A673 (cell line): ENCODE measurements around the gene PARVA. TPM values are rescaled to one million over a fixed set of nuclear protein-coding genes. Genes with fewer than 3 reads are reported as not detected.

Experiments
- BruUV-seq: library from RNA; stranded (reverse); fragments of 400-500 nt; replicated peaks from 2 replicates; lab custom pipeline; 2021; lab: Mats Ljungman, UMichigan
- CTCF ChIA-PET: fragments of 300-600 bp; sonication (Branson Sonifier 250); formaldehyde crosslinking; loops from one replicate; lab custom pipeline; 2022; ENCODE audit warnings: antibody characterized with exemption; lab: Charles Lee
- POLR2A ChIA-PET: fragments of 300-600 bp; sonication (Branson Sonifier 250); formaldehyde crosslinking; loops from one replicate; lab custom pipeline; 2022; ENCODE audit warnings: antibody characterized with exemption; ENCODE audit not compliant: low non-redundant PET; lab: Charles Lee
- DNase-seq: peaks from one replicate; pipeline ENCODE4 v3.0.0-alpha.2; 2015; ENCODE audit warnings: low spot score
- H3K27ac ChIP-seq: fragments of 200-600 bp; sonication (generic); 2 replicates; pipeline ENCODE4 v1.5.1; 2016; ENCODE audit warnings: mixed run types, low read depth, mild to moderate bottlenecking, mixed read lengths, antibody characterized with exemption, low read length; ENCODE audit not compliant: poor library complexity, severe bottlenecking
- H3K27me3 ChIP-seq: fragments of 200-600 bp; sonication (generic); replicated peaks from 2 replicates; pipeline ENCODE4 v1.6.1; 2017; ENCODE audit warnings: mixed run types, low read depth, mild to moderate bottlenecking, mixed read lengths, antibody characterized with exemption, low read length; ENCODE audit not compliant: insufficient read depth, poor library complexity
- H3K36me3 ChIP-seq: fragments of 200-600 bp; sonication (generic); 2 replicates; pipeline ENCODE4 v1.6.1; 2016; ENCODE audit warnings: mixed run types, mild to moderate bottlenecking, mixed read lengths, antibody characterized with exemption, low read length; ENCODE audit not compliant: insufficient read depth, poor library complexity, severe bottlenecking
- H3K4me1 ChIP-seq: fragments of 200-600 bp; sonication (generic); 2 replicates; pipeline ENCODE4 v1.6.1; 2017; ENCODE audit warnings: mixed run types, mild to moderate bottlenecking, mixed read lengths, antibody characterized with exemption, low read length; ENCODE audit not compliant: insufficient read depth, poor library complexity, severe bottlenecking
- H3K4me3 ChIP-seq: fragments of 200-600 bp; sonication (generic); 2 replicates; pipeline ENCODE4 v1.5.1; 2016; ENCODE audit warnings: low read depth, mixed run types, mild to moderate bottlenecking, mixed read lengths, low read length; ENCODE audit not compliant: poor library complexity, severe bottlenecking
- H3K9me3 ChIP-seq: fragments of 200-600 bp; sonication (generic); 2 replicates; pipeline ENCODE4 v1.6.1; 2016; ENCODE audit warnings: mixed run types, low read depth, mild to moderate bottlenecking, mixed read lengths, antibody characterized with exemption, low read length; ENCODE audit not compliant: poor library complexity, severe bottlenecking
- CTCF ChIP-seq: fragments of 300-800, 200-600 bp; sonication (generic); conservative IDR thresholded peaks from 2 replicates; pipeline ENCODE4 v1.5.1; 2017; ENCODE audit warnings: low read depth, mild to moderate bottlenecking, antibody characterized with exemption, low read length, moderate library complexity, mixed read lengths
- EZH2 ChIP-seq: fragments of 200-600 bp; sonication (generic); IDR thresholded peaks from 2 replicates; pipeline ENCODE4 v1.6.1; 2017; ENCODE audit warnings: borderline replicate concordance, low read depth, mild to moderate bottlenecking, mixed read lengths, antibody characterized with exemption, low read length; ENCODE audit not compliant: poor library complexity, severe bottlenecking
- intact Hi-C: fragments of 100-400 bp; cut with micrococcal nuclease; formaldehyde crosslinking; loops from one replicate; pipeline ENCODE4 v1.10.0; 2022; ENCODE audit not compliant: unreplicated experiment
- total RNA-seq: library from RNA; stranded (reverse); gene quantifications from 2 replicates; pipeline ENCODE4 v1.2.3, GENCODE V29; 2021

The PARVA gene
- total RNA-seq, 1 experiment from 2014 or later: 15.2 TPM

GRCh38 chr11:12480401-12480800 lies 103.0 kb downstream of the PARVA start:
- Histone ChIP-seq H3K4me3 (no peak overlapping the region), H3K27me3 (no peaks in the 10 kb centered on the region), H3K9me3 (no peaks in the 10 kb centered on the region), H3K27ac (no peak overlapping the region), H3K4me1 (no peaks in the 10 kb centered on the region), H3K36me3 (no peaks in the 10 kb centered on the region)
- intact Hi-C loops: no loop called here
- TF ChIP-seq EZH2 (no peak), CTCF (no peak)
- no peak for DNase-seq
- ChIA-PET POLR2A (no interaction called here), CTCF (no interaction called here)
- no TSS peak for BruUV-seq

GRCh38 chr11:12482839-12483238 lies 105.5 kb downstream of the PARVA start:
- H3K4me1 ChIP-seq: no peaks in the 10 kb centered on the region
- no TSS peak for BruUV-seq
- intact Hi-C loops: no loop called here
- H3K4me3 ChIP-seq: no peak overlapping the region
- no peaks in the 10 kb centered on the region for H3K9me3 ChIP-seq
- H3K27me3 ChIP-seq: no peaks in the 10 kb centered on the region
- no peak for TF ChIP-seq CTCF
- no peak for TF ChIP-seq EZH2
- ChIA-PET POLR2A (no interaction called here), CTCF (no interaction called here)
- no peaks in the 10 kb centered on the region for H3K36me3 ChIP-seq
- no peak for DNase-seq
- H3K27ac ChIP-seq: no peak overlapping the region

- H3K4me3 ChIP-seq: no peak overlapping the region
- no peak for DNase-seq
- intact Hi-C loops: no loop called here
- POLR2A ChIA-PET: no interaction called here
- TF ChIP-seq CTCF: no peak
- no peak for TF ChIP-seq EZH2
- CTCF ChIA-PET: no interaction called here
- BruUV-seq: no TSS peak
- no peaks in the 10 kb centered on the region for H3K4me1 ChIP-seq
- H3K36me3 ChIP-seq: no peaks in the 10 kb centered on the region
- no peaks in the 10 kb centered on the region for H3K9me3 ChIP-seq
- H3K27me3 ChIP-seq: no peaks in the 10 kb centered on the region
- no peak overlapping the region for H3K27ac ChIP-seq
These were observed 106.2 kb downstream of the PARVA start for GRCh38 chr11:12483604-12484003.
